Stimulated activated memory B cell treated with anti-CD40 and anti-IgM and Interleukin-4, amounts not matched to agents 10 μg/mL and 1 μg/mL and 100 μg/mL, for 72 hours (primary cell): ENCODE results near the gene ACTG1.
A peak's percentile ranks its signal among the peaks of the same experiment; 100 is the strongest.

Source experiments
- ATAC-seq: fragments of 150-1000 bp; cut with Tn5 transposase; 2 replicates; pipeline ENCODE4 v1.10.0; 2021
- H3K27ac Mint-ChIP-seq: one replicate; pipeline ENCODE4 v1.8.0; 2022; ENCODE audit warnings: mild to moderate bottlenecking, mixed read lengths
- H3K27me3 Mint-ChIP-seq: one replicate; pipeline ENCODE4 v1.8.0; 2022; ENCODE audit warnings: mixed read lengths
- H3K36me3 Mint-ChIP-seq: one replicate; pipeline ENCODE4 v1.8.0; 2022; ENCODE audit warnings: mixed read lengths
- H3K4me1 Mint-ChIP-seq: one replicate; pipeline ENCODE4 v1.8.0; 2022; ENCODE audit warnings: mixed read lengths
- H3K4me3 Mint-ChIP-seq: one replicate; pipeline ENCODE4 v1.8.0; 2022; ENCODE audit warnings: mild to moderate bottlenecking, moderate library complexity, mixed read lengths
- H3K9me3 Mint-ChIP-seq: one replicate; pipeline ENCODE4 v1.8.0; 2022; ENCODE audit warnings: mixed read lengths

Gene ACTG1

GRCh38 chr17:81528651-81529436 lies 16.2 kb upstream of the ACTG1 start:
- H3K4me1 Mint-ChIP-seq = peaks cover 8% of the 10 kb centered on the region
- H3K27ac Mint-ChIP-seq = no peak overlapping the region
- peaks cover 18% of the 10 kb centered on the region for H3K27me3 Mint-ChIP-seq
- H3K36me3 Mint-ChIP-seq = no peaks in the 10 kb centered on the region
- ATAC-seq = no peak
- no peak overlapping the region for H3K4me3 Mint-ChIP-seq
- H3K9me3 Mint-ChIP-seq = no peaks in the 10 kb centered on the region

- no peak overlapping the region for H3K27ac Mint-ChIP-seq
- H3K4me3 Mint-ChIP-seq = no peak overlapping the region
- no peaks in the 10 kb centered on the region for H3K9me3 Mint-ChIP-seq
- peaks cover 18% of the 10 kb centered on the region for H3K27me3 Mint-ChIP-seq
- H3K4me1 Mint-ChIP-seq = peaks cover 3% of the 10 kb centered on the region
- ATAC-seq = no peak
- H3K36me3 Mint-ChIP-seq = no peaks in the 10 kb centered on the region
These were observed 15.7 kb upstream of the ACTG1 start for GRCh38 chr17:81528384-81528650.

- Mint-ChIP-seq H3K27ac (no peak within 1 kb of the TSS), H3K4me1 (no peaks in the 10 kb centered on the region), H3K9me3 (no peaks in the 10 kb centered on the region), H3K36me3 (no peaks in the 10 kb centered on the region), H3K27me3 (peaks cover 18% of the 10 kb centered on the region), H3K4me3 (no peak within 1 kb of the TSS)
- ATAC-seq = no peak
These were observed 15.2 kb upstream of the ACTG1 start, which contains the start of gene FSCN2 for GRCh38 chr17:81527591-81528383. FSCN2 (plus strand) TSS chr17:81528377; CDS start chr17:81528532, 155 bp downstream.

GRCh38 chr17:81526662-81527571 lies 14.3 kb upstream of the ACTG1 start:
- H3K36me3 Mint-ChIP-seq = no peaks in the 10 kb centered on the region
- no peak overlapping the region for H3K4me3 Mint-ChIP-seq
- no peaks in the 10 kb centered on the region for H3K4me1 Mint-ChIP-seq
- no peak for ATAC-seq
- no peaks in the 10 kb centered on the region for H3K9me3 Mint-ChIP-seq
- H3K27ac Mint-ChIP-seq = no peak overlapping the region
- H3K27me3 Mint-ChIP-seq = peaks cover 18% of the 10 kb centered on the region

GRCh38 chr17:81524865-81525159 lies 12.2 kb upstream of the ACTG1 start:
- Mint-ChIP-seq H3K36me3 (no peaks in the 10 kb centered on the region), H3K4me3 (no peak overlapping the region), H3K9me3 (no peaks in the 10 kb centered on the region), H3K27me3 (peaks cover 18% of the 10 kb centered on the region), H3K4me1 (peaks cover 12% of the 10 kb centered on the region), H3K27ac (no peak overlapping the region)
- no peak for ATAC-seq

GRCh38 chr17:81524039-81524864 lies 11.7 kb upstream of the ACTG1 start:
- Mint-ChIP-seq H3K27me3 (peaks cover 18% of the 10 kb centered on the region), H3K4me3 (no peak overlapping the region), H3K27ac (no peak overlapping the region), H3K9me3 (no peaks in the 10 kb centered on the region), H3K36me3 (no peaks in the 10 kb centered on the region), H3K4me1 (peaks cover 17% of the 10 kb centered on the region)
- no peak for ATAC-seq

DNA sequence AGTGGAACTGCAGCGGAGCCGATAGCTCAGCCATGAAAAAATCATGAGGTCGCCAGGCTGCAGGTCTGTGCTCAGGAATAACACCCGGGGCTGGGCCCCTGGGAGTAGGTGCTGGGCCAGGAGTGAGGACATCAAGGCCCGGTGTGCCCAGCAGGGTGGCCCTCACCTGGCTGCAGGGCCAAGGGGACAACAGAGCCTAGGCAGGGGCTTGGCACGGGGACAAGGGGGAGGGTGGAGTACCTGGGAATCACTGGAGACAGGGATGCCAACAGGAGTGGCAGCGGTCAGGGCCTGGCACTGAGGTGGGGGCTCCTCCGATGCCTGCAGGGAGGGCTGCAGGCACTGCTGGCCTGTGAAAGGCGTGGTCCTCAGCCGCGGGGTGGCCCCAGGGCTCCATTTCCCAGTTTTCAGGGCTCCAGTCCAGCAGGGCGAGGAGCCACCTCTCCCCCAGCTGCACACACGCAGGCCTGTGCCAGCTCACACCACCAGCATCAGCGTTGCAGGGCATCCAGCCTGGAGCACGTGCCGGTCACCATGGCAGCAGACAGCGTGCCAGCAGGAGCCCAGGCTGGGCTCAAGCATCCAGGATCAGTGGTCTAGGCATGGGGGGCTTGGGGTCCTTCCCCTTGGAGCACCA lies 10.9 kb upstream of the ACTG1 start:
- Mint-ChIP-seq H3K9me3 (no peaks in the 10 kb centered on the region), H3K27ac (no peak overlapping the region), H3K27me3 (peaks cover 18% of the 10 kb centered on the region), H3K36me3 (no peaks in the 10 kb centered on the region), H3K4me1 (peaks cover 17% of the 10 kb centered on the region), H3K4me3 (no peak overlapping the region)
- no peak for ATAC-seq

- H3K9me3 Mint-ChIP-seq = no peaks in the 10 kb centered on the region
- no peak overlapping the region for H3K27ac Mint-ChIP-seq
- peaks cover 24% of the 10 kb centered on the region for H3K4me1 Mint-ChIP-seq
- H3K27me3 Mint-ChIP-seq = peaks cover 18% of the 10 kb centered on the region
- ATAC-seq = no peak
- no peak overlapping the region for H3K4me3 Mint-ChIP-seq
- H3K36me3 Mint-ChIP-seq = no peaks in the 10 kb centered on the region
These were observed 10.1 kb upstream of the ACTG1 start for GRCh38 chr17:81522491-81523401.

DNA sequence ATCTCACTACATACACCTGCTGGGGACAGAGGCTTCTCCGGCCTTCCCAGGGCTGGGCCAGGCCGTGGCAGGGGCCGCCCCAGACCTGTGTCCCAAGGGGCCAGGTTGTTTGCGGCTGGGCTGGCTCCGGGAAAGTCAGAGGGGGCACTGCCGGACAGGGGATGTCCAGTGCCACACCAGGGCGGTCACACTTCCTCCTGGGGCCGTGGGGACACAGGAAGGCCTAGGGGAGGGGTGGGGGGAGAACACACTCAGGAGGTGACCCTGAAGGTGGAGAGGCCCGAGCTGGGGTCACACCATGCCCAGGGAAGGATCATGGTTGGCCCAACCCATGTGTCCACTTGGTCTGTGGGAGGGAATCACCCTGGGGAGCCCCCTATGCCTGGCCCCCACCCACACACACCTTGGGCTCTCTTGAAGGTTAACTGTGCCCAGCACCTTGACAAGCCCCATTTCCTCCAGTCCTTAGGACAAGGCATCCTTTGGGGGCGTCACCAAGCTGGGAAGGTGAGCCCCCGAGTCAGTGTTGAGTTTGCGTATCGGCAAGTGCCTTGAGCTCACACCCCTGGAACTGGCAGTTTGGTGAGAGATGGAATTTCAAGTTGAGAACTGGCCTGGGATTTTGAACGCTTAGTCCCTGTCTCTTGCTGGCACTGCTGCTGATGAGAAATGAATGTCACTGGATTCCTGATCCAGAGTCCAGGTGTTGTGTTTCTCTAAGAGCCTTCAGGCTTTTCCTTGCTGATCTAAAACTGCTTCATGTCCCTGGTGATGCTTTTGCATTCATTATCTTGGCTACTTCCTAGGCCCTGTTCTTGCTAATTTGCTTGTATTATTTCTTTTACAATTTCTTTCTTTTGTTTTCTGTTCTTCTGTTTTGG lies 7.7 kb upstream of the ACTG1 start:
- H3K36me3 Mint-ChIP-seq = peaks cover 10% of the 10 kb centered on the region
- no peak for ATAC-seq
- H3K27me3 Mint-ChIP-seq = no peaks in the 10 kb centered on the region
- peak overlapping the region; percentile 92 for H3K27ac Mint-ChIP-seq
- H3K9me3 Mint-ChIP-seq = no peaks in the 10 kb centered on the region
- peak overlapping the region; percentile 93 for H3K4me3 Mint-ChIP-seq
- peaks cover 39% of the 10 kb centered on the region for H3K4me1 Mint-ChIP-seq

DNA sequence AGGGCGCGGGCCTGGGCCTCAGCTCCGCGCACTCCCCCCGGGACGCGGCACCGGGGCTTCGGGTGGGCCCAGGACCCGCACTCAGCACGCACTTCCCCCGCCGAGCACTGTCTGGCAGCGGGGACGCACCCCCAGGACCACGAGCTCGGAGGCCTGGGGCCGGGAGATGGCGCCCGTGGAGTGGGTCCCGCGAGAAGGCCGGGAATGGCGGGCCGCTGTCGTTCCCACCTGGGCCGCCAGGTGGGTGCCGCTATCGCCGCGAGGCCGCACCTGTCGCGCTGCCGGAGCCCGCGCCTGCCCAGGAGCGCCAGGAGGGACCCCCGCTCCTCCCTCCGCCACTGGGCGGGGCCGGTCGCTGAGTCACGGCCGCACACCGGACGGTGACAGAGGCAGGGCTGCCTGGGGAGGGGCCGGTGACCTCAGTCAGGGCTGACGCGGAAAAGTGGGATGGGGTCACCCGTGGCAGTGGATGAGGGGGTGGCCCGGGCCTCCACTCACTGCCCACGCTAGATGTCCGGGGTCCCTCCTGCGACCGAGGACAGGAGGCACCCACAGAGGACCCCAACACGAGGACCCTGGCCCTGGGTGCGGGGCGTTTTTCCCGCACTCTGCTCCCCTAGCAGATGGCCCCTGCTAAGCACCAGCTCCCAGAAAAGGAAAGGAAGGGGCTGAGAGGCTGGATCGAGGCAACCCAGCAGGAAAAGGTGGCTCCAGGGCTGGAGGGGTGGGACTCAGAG lies 6.9 kb upstream of the ACTG1 start:
- peaks cover 12% of the 10 kb centered on the region for H3K36me3 Mint-ChIP-seq
- peak; percentile 5 for ATAC-seq
- no peaks in the 10 kb centered on the region for H3K27me3 Mint-ChIP-seq
- H3K4me3 Mint-ChIP-seq = peak overlapping the region; percentile 93
- peak overlapping the region; percentile 92 for H3K27ac Mint-ChIP-seq
- H3K4me1 Mint-ChIP-seq = peaks cover 39% of the 10 kb centered on the region
- no peaks in the 10 kb centered on the region for H3K9me3 Mint-ChIP-seq

DNA sequence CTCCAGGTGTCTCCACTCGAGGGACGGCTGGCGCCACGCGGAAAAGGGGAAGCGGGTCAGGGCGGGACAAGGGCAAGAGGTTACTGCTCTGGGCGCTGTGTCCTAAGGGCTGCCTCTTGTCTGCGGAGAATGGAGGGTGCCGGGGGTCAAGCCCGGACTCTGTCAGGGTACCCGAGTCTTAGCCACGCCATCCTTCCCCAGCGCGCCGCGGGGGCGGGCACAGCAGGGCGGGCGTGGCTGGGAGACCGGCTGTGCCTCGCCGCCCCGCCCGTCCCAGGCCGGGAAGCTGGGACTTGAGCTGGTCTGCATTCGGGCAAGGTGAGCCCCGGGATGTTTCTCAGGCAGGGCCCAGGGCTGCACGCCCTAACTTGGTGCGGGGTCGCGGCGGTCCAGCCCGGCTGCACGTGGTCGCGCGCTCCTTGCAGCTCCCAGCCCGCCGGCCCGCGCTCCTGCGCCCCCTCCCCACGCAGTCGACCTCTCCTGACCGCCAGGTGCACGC lies 6.2 kb upstream of the ACTG1 start:
- Mint-ChIP-seq H3K4me3 (peak overlapping the region; percentile 93), H3K27ac (peak overlapping the region; percentile 92), H3K36me3 (peaks cover 12% of the 10 kb centered on the region), H3K27me3 (no peaks in the 10 kb centered on the region), H3K4me1 (peaks cover 40% of the 10 kb centered on the region), H3K9me3 (no peaks in the 10 kb centered on the region)
- ATAC-seq = peak; percentile 3

DNA sequence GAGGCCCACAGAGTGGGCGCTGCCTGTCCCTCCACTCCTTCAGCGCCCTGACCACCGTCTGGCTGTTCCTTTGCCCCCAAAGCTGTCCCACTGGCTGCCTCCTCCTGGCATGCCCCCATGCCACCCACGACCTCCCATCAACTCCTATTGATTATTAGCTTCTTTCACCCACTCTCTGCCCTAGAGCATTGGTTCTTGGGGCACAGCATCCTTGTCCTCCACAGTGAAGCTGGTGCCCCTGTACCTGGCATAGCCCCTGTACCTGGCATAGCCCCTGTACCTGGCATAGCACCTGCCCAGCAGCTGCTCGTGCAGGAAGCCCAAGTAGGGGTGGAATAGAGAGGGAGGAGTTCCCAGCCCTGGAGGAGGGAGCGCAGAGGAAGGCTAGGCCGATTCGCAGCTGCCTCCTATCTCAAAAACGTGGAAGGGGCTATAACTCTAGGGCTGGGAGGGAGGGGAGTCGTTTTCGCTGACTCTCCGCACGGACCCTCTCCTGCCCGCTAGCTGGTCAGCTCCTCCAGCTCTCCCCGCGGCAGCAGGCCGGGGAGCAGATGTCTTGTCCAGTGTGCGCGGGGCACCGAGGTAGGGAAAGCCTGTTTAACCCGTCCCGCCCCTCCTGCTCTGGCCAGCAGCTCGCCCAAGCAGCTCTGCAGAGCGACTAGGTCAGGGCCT lies 5.7 kb upstream of the ACTG1 start:
- no peak for ATAC-seq
- H3K4me1 Mint-ChIP-seq = peaks cover 46% of the 10 kb centered on the region
- no peaks in the 10 kb centered on the region for H3K27me3 Mint-ChIP-seq
- H3K27ac Mint-ChIP-seq = peak overlapping the region; percentile 92
- H3K4me3 Mint-ChIP-seq = peak overlapping the region; percentile 93
- no peaks in the 10 kb centered on the region for H3K9me3 Mint-ChIP-seq
- peaks cover 12% of the 10 kb centered on the region for H3K36me3 Mint-ChIP-seq
